ENCODE measurements around the gene NMNAT2. TPM values are rescaled to one million over a fixed set of nuclear protein-coding genes. Genes with fewer than 3 reads are reported as not detected.

Gene NMNAT2
- total and polyA plus RNA-seq, 5 donors from 2014 or later: not detected

DNA sequence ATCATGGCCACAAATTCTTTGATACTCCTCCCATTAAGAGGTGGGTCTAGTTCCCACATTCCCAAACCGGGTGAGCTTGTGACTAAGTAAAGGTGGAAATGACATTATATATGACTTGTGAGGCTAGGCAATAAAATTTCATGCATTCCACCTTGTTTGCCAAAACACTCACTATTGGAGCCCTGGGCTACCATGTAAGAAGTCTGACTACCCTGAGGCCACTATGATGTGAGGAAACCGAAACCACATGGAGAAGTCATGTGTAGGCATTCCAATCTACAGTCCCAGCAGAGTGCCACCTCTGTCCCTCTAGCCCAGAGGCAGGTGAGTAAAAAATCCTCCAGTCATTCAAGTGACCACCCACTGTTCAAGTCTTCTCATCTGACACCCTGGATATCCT lies 36.2 kb upstream of the NMNAT2 start:
- H3K27ac Mint-ChIP-seq: no peak overlapping the region
- ATAC-seq (ENCODE audit: low read depth in 2 of 2): no peak
- Histone ChIP-seq H3K4me1 (ENCODE audit: control insufficient read depth, insufficient read depth, low read length, poor library complexity, severe bottlenecking) (no peaks in the 10 kb centered on the region), H3K9me3 (ENCODE audit: control insufficient read depth in 2 of 2, low read length in 2 of 2) (no peaks in the 10 kb centered on the region), H3K27me3 (ENCODE audit: control insufficient read depth, insufficient read depth, low read length) (peaks cover 7% of the 10 kb centered on the region), H3K36me3 (ENCODE audit: control insufficient read depth, insufficient read depth, low read length) (no peaks in the 10 kb centered on the region), H3K4me3 (ENCODE audit: low read depth, low read length) (no peak overlapping the region), H3K27ac (ENCODE audit: insufficient read depth, low read length, poor library complexity, severe bottlenecking) (no peak overlapping the region)
- H3K36me3 Mint-ChIP-seq: no peaks in the 10 kb centered on the region
- H3K27me3 Mint-ChIP-seq: peaks cover 53% of the 10 kb centered on the region
- H3K4me3 Mint-ChIP-seq: no peak overlapping the region
- DNase-seq: no peak
- no peaks in the 10 kb centered on the region for H3K4me1 Mint-ChIP-seq
- H3K9me3 Mint-ChIP-seq: no peaks in the 10 kb centered on the region

DNA sequence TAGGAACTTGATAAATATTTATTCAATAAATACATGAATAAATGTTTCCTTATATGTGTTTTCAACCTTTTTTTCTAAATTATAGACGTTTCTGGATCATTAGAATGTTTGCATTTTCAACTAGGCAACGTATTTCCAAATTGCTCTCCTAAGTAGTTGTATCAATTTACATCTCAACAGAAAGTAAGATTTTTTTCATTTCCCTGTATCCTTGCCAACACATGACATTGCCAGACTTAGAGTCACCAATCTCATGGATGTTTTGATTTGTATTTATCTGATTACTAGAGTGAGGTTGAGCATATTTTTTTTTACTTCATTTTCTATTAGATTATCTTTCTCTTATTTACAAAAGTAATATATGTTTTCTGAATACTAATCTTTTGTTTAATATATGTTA lies 31.9 kb upstream of the NMNAT2 start:
- Histone ChIP-seq H3K4me3 (ENCODE audit: low read depth, low read length) (no peak overlapping the region), H3K36me3 (ENCODE audit: control insufficient read depth, insufficient read depth, low read length) (no peaks in the 10 kb centered on the region), H3K4me1 (ENCODE audit: control insufficient read depth, insufficient read depth, low read length, poor library complexity, severe bottlenecking) (no peaks in the 10 kb centered on the region), H3K27me3 (ENCODE audit: control insufficient read depth, insufficient read depth, low read length) (peaks cover 7% of the 10 kb centered on the region), H3K9me3 (ENCODE audit: control insufficient read depth in 2 of 2, low read length in 2 of 2) (no peaks in the 10 kb centered on the region), H3K27ac (ENCODE audit: insufficient read depth, low read length, poor library complexity, severe bottlenecking) (no peak overlapping the region)
- Mint-ChIP-seq H3K4me1 (no peaks in the 10 kb centered on the region), H3K9me3 (no peaks in the 10 kb centered on the region), H3K36me3 (no peaks in the 10 kb centered on the region), H3K27ac (no peak overlapping the region), H3K27me3 (peaks cover 28% of the 10 kb centered on the region), H3K4me3 (no peak overlapping the region)
- DNase-seq (no peak), ATAC-seq (ENCODE audit: low read depth in 2 of 2) (no peak)

DNA sequence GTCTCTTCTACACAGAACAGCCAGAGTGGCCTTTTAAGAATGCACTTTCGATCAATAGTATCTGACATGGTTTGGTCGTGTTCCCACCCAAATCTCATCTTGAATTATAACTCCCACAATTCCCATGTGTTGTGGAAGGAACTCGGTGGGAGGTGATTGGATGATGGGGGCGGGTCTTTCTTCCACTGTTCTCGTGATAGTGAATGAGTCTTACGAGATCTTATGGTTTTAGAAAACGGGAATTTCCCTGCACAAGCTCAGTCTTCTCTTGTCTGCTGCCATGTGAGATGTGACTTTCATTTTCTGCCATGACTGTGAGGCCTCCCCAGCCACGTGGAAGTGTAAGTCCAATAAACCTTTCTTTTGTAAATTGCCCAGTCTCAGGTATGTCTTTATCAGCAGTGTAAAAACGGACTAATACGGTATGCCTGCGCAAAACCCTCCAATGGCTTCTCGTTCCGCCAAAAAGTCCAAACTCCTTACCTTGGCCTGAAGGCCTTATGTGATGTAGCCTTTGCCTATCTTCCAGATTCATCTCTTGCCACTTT lies 31.1 kb upstream of the NMNAT2 start:
- no peak for ATAC-seq (ENCODE audit: low read depth in 2 of 2)
- H3K9me3 Mint-ChIP-seq: no peaks in the 10 kb centered on the region
- Histone ChIP-seq H3K4me1 (ENCODE audit: control insufficient read depth, insufficient read depth, low read length, poor library complexity, severe bottlenecking) (no peaks in the 10 kb centered on the region), H3K9me3 (ENCODE audit: control insufficient read depth in 2 of 2, low read length in 2 of 2) (no peaks in the 10 kb centered on the region), H3K27me3 (ENCODE audit: control insufficient read depth, insufficient read depth, low read length) (peaks cover 5% of the 10 kb centered on the region), H3K27ac (ENCODE audit: insufficient read depth, low read length, poor library complexity, severe bottlenecking) (no peak overlapping the region), H3K36me3 (ENCODE audit: control insufficient read depth, insufficient read depth, low read length) (no peaks in the 10 kb centered on the region), H3K4me3 (ENCODE audit: low read depth, low read length) (no peak overlapping the region)
- peaks cover 24% of the 10 kb centered on the region for H3K27me3 Mint-ChIP-seq
- DNase-seq: no peak
- no peaks in the 10 kb centered on the region for H3K4me1 Mint-ChIP-seq
- no peak overlapping the region for H3K4me3 Mint-ChIP-seq
- no peaks in the 10 kb centered on the region for H3K36me3 Mint-ChIP-seq
- H3K27ac Mint-ChIP-seq: no peak overlapping the region

DNA sequence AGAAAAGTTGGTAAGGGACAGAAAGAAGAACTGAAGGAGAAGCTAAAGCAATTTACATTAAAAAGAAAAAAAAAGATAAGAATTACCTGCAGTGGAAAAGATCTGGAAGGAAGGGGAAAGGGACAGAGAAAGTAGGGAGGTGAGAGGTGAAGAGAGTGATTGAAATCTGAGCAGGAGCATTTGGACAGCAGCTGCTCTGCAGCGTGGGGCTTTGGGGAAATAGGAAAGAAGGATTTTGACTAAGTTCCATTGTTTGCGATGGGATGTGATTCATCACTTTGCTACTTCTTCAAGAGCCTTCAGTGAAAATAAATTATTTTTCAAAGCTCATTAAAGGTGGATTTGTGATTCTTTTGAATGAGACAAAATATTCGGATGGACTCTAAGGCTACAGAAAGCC lies 26.1 kb upstream of the NMNAT2 start:
- Mint-ChIP-seq H3K36me3 (no peaks in the 10 kb centered on the region), H3K27me3 (peaks cover 16% of the 10 kb centered on the region), H3K4me3 (no peak overlapping the region), H3K9me3 (peaks cover 0 to 1% (median 0%) of the 10 kb centered on the region in 7 donors), H3K27ac (no peak overlapping the region), H3K4me1 (no peaks in the 10 kb centered on the region)
- DNase-seq (no peak), ATAC-seq (ENCODE audit: low read depth in 2 of 2) (no peak)
- Histone ChIP-seq H3K4me1 (ENCODE audit: control insufficient read depth, insufficient read depth, low read length, poor library complexity, severe bottlenecking) (no peaks in the 10 kb centered on the region), H3K4me3 (ENCODE audit: low read depth, low read length) (no peak overlapping the region), H3K27me3 (ENCODE audit: control insufficient read depth, insufficient read depth, low read length) (peaks cover 6% of the 10 kb centered on the region), H3K9me3 (ENCODE audit: control insufficient read depth in 2 of 2, low read length in 2 of 2) (no peaks in the 10 kb centered on the region), H3K27ac (ENCODE audit: insufficient read depth, low read length, poor library complexity, severe bottlenecking) (no peak overlapping the region), H3K36me3 (ENCODE audit: control insufficient read depth, insufficient read depth, low read length) (no peaks in the 10 kb centered on the region)

DNA sequence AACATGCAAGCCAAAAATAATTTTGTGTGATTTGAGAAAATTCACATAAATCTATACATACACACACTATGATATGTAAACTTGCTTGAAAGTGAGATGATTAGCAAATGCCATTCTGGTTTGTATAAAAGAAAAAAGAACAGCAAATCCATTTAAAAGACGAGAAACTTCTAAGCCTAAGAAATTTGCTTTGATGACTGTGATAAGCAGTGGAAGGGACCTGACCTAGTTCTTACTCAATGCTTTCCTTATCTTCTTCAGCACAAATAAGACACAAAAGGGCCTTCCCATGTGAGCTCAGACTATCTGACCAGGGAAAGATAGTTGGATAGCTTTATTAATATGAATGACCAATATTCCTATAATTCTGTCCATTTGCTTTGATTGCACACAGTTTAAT lies 25.3 kb upstream of the NMNAT2 start:
- no peaks in the 10 kb centered on the region for H3K4me1 Mint-ChIP-seq
- Histone ChIP-seq H3K4me3 (ENCODE audit: low read depth, low read length) (no peak overlapping the region), H3K36me3 (ENCODE audit: control insufficient read depth, insufficient read depth, low read length) (no peaks in the 10 kb centered on the region), H3K27ac (ENCODE audit: insufficient read depth, low read length, poor library complexity, severe bottlenecking) (no peak overlapping the region), H3K4me1 (ENCODE audit: control insufficient read depth, insufficient read depth, low read length, poor library complexity, severe bottlenecking) (no peaks in the 10 kb centered on the region), H3K27me3 (ENCODE audit: control insufficient read depth, insufficient read depth, low read length) (peaks cover 6% of the 10 kb centered on the region), H3K9me3 (ENCODE audit: control insufficient read depth in 2 of 2, low read length in 2 of 2) (no peaks in the 10 kb centered on the region)
- no peak for ATAC-seq (ENCODE audit: low read depth in 2 of 2)
- no peak overlapping the region for H3K27ac Mint-ChIP-seq
- no peaks in the 10 kb centered on the region for H3K36me3 Mint-ChIP-seq
- H3K27me3 Mint-ChIP-seq: peaks cover 21% of the 10 kb centered on the region
- peaks cover 0 to 1% (median 0%) of the 10 kb centered on the region in 7 donors for H3K9me3 Mint-ChIP-seq
- no peak overlapping the region for H3K4me3 Mint-ChIP-seq
- DNase-seq: no peak

DNA sequence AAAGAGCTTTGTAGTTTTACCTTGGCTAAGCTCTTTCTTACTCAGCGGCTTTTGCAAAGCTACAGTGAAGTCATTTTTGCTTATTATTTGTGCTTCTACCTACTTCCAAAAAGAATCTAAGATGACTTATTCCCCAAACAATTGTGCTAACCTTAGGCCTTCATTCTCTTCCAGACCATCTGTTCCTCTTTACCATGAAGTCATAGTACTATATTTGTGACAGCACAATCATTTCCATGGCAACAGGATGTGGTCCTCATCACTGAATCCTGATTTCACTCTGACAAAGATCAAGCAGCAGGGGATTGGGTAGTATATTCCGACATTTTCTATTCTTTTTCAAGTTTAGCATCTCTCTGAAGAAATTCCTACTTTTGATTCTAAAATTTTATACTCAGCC lies 24.8 kb upstream of the NMNAT2 start:
- H3K27me3 Mint-ChIP-seq: peaks cover 17% of the 10 kb centered on the region
- Histone ChIP-seq H3K36me3 (ENCODE audit: control insufficient read depth, insufficient read depth, low read length) (no peaks in the 10 kb centered on the region), H3K4me1 (ENCODE audit: control insufficient read depth, insufficient read depth, low read length, poor library complexity, severe bottlenecking) (no peaks in the 10 kb centered on the region), H3K27me3 (ENCODE audit: control insufficient read depth, insufficient read depth, low read length) (peaks cover 6% of the 10 kb centered on the region), H3K27ac (ENCODE audit: insufficient read depth, low read length, poor library complexity, severe bottlenecking) (no peak overlapping the region), H3K9me3 (ENCODE audit: control insufficient read depth in 2 of 2, low read length in 2 of 2) (no peaks in the 10 kb centered on the region), H3K4me3 (ENCODE audit: low read depth, low read length) (no peak overlapping the region)
- no peak for ATAC-seq (ENCODE audit: low read depth in 2 of 2)
- no peak for DNase-seq
- H3K36me3 Mint-ChIP-seq: no peaks in the 10 kb centered on the region
- H3K4me1 Mint-ChIP-seq: no peaks in the 10 kb centered on the region
- no peak overlapping the region for H3K4me3 Mint-ChIP-seq
- H3K27ac Mint-ChIP-seq: peak overlapping the region in 1 of 3 donors; percentile 11
- peaks cover 0 to 1% (median 0%) of the 10 kb centered on the region in 7 donors for H3K9me3 Mint-ChIP-seq

DNA sequence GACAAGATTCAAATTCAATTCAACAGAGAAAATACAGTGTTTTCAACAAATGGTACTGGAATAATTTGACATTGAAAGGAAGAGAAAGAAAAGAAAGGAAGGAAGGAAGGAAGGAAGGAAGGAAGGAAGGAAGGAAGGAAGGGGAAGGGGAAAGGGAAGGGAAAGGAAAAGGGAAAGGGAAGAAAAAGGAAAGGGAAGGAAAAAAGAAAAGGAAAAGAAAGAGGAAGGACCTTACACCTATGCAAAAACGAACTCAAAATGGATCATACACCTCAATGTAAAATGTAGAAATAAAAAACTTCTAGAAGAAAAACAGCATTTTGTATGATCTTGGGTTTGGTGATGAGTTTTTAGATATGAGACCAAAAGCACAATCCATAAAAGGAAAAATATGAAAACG lies 19.9 kb upstream of the NMNAT2 start:
- Mint-ChIP-seq H3K4me3 (no peak overlapping the region), H3K36me3 (no peaks in the 10 kb centered on the region), H3K4me1 (no peaks in the 10 kb centered on the region), H3K27me3 (peaks cover 43% of the 10 kb centered on the region), H3K27ac (no peak overlapping the region), H3K9me3 (peaks cover 0 to 1% (median 0%) of the 10 kb centered on the region in 7 donors)
- H3K27ac ChIP-seq (ENCODE audit: insufficient read depth, low read length, poor library complexity, severe bottlenecking): no peak overlapping the region
- H3K27me3 ChIP-seq (ENCODE audit: control insufficient read depth, insufficient read depth, low read length): peaks cover 13% of the 10 kb centered on the region
- no peaks in the 10 kb centered on the region for H3K4me1 ChIP-seq (ENCODE audit: control insufficient read depth, insufficient read depth, low read length, poor library complexity, severe bottlenecking)
- H3K4me3 ChIP-seq (ENCODE audit: low read depth, low read length): no peak overlapping the region
- H3K36me3 ChIP-seq (ENCODE audit: control insufficient read depth, insufficient read depth, low read length): no peaks in the 10 kb centered on the region
- ATAC-seq (ENCODE audit: low read depth in 2 of 2): no peak
- no peaks in the 10 kb centered on the region for H3K9me3 ChIP-seq (ENCODE audit: control insufficient read depth in 2 of 2, low read length in 2 of 2)
- DNase-seq: no peak

DNA sequence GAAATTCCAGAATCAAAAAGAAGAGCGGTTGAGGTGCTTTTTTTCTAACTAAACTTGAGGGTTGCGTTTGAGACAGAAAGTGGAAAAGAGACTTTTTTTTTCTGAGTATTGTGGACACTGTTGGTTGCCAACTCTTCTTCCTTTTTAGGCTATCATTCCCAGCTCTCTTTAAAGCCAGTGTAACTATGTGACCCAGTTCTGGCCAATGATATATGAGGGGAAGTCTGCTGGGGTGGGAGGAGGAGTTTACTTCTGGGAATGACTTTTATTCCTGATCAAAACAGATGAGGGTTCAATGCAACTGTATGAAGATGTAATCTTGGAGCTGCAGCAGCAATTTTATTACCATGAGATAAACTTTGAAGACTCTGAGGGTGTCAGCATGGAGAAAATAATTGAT lies 17.3 kb upstream of the NMNAT2 start:
- no peak for DNase-seq
- Mint-ChIP-seq H3K4me3 (no peak overlapping the region), H3K36me3 (no peaks in the 10 kb centered on the region), H3K27ac (no peak overlapping the region), H3K9me3 (peaks cover 0 to 1% (median 0%) of the 10 kb centered on the region in 7 donors), H3K27me3 (peaks cover 44% of the 10 kb centered on the region), H3K4me1 (no peaks in the 10 kb centered on the region)
- H3K4me1 ChIP-seq (ENCODE audit: control insufficient read depth, insufficient read depth, low read length, poor library complexity, severe bottlenecking): no peaks in the 10 kb centered on the region
- H3K27ac ChIP-seq (ENCODE audit: insufficient read depth, low read length, poor library complexity, severe bottlenecking): no peak overlapping the region
- no peak overlapping the region for H3K4me3 ChIP-seq (ENCODE audit: low read depth, low read length)
- no peaks in the 10 kb centered on the region for H3K36me3 ChIP-seq (ENCODE audit: control insufficient read depth, insufficient read depth, low read length)
- ATAC-seq (ENCODE audit: low read depth in 2 of 2): no peak
- no peaks in the 10 kb centered on the region for H3K9me3 ChIP-seq (ENCODE audit: control insufficient read depth in 2 of 2, low read length in 2 of 2)
- H3K27me3 ChIP-seq (ENCODE audit: control insufficient read depth, insufficient read depth, low read length): peaks cover 9% of the 10 kb centered on the region

All from CD4-positive, CD25-positive, alpha-beta regulatory T cell (primary cell).